Mucosa of descending colon (tissue), 3 donors: ENCODE measurements around the gene PLEKHM3. TPM values are rescaled to one million over a fixed set of nuclear protein-coding genes. Genes with fewer than 3 reads are reported as not detected.

Source experiments
- ATAC-seq: fragments of 200-7000 bp; cut with Tn5 transposase; one replicate; pipeline ENCODE4 v1.9.1; 2020; ENCODE audit warnings: mild to moderate bottlenecking, moderate library complexity
- DNase-seq, 3 donors: peaks; one replicate each; pipeline ENCODE4 v3.0.0-alpha.2; 2020
- H3K36me3 ChIP-seq: fragments of 200-600 bp; one replicate; pipeline ENCODE4 v1.8.0; 2021; ENCODE audit warnings: low read depth, mild to moderate bottlenecking
- H3K4me1 ChIP-seq: fragments of 200-600 bp; one replicate; pipeline ENCODE4 v1.8.0; 2021; ENCODE audit warnings: low read depth, mild to moderate bottlenecking
- H3K4me3 ChIP-seq: fragments of 200-600 bp; one replicate; pipeline ENCODE4 v1.8.0; 2021; ENCODE audit warnings: mild to moderate bottlenecking
- H3K9me3 ChIP-seq: fragments of 200-600 bp; one replicate; pipeline ENCODE4 v1.8.0; 2021; ENCODE audit warnings: mild to moderate bottlenecking
- intact Hi-C, 2 donors: fragments of 100-400 bp; cut with DNase I in 1 of 2; cut with micrococcal nuclease in 1 of 2; formaldehyde crosslinking; loops; one replicate each; pipeline versions ENCODE4 v1.11.0 to v1.11.1; 2022; cut with DNase I, micrococcal nuclease
- long read RNA-seq, 2 donors: library from polyadenylated mRNA; unstranded; transcript quantifications; one replicate each; pipeline ENCODE4 v2.0.0, GENCODE V29; 2019 to 2021
- total RNA-seq, 3 donors: library from RNA; stranded (reverse); fragmentation: NEBNext Ultra II Directional in 2 of 3; extraction: Animal tissue kit (Norgen Biotek cat#: 25700) in 2 of 3; gene quantifications; one replicate each; pipeline versions ENCODE4 v1.2.1 to v1.2.4, GENCODE V29; 2021 to 2023
- TF ChIP-seq, protein P1 (sequence below): fragments of 200-600 bp; IDR thresholded peaks from one replicate; pipeline ENCODE4 v1.8.0; 2022; ENCODE audit warnings: antibody characterized with exemption, mild to moderate bottlenecking
- donor health status: DM: no; HTN: no; CAD: no; lungs with moderate emphysema.
- donor health status: DM: no; HTN: no; CAD: no.
- donor health status: DM: no; HTN: yes; CAD: no.

The PLEKHM3 gene
- total RNA-seq = 10 to 100 TPM in 2 of 3 donors, 1 to 10 TPM in 1; 9.7 to 21.1 (median 12.9) TPM
- long read RNA-seq, donor 1, full-length matches to known transcripts = 1 of 3 reads
- long read RNA-seq, donor 1, partial matches to known transcripts = 2 of 3 reads
- long read RNA-seq, donor 1, other reads (novel, unspliced or antisense) = 0 of 3 reads
- long read RNA-seq, donor 2, partial matches to known transcripts = 0 of 1 reads
- long read RNA-seq, donor 2, other reads (novel, unspliced or antisense) = 1 of 1 reads

DNA sequence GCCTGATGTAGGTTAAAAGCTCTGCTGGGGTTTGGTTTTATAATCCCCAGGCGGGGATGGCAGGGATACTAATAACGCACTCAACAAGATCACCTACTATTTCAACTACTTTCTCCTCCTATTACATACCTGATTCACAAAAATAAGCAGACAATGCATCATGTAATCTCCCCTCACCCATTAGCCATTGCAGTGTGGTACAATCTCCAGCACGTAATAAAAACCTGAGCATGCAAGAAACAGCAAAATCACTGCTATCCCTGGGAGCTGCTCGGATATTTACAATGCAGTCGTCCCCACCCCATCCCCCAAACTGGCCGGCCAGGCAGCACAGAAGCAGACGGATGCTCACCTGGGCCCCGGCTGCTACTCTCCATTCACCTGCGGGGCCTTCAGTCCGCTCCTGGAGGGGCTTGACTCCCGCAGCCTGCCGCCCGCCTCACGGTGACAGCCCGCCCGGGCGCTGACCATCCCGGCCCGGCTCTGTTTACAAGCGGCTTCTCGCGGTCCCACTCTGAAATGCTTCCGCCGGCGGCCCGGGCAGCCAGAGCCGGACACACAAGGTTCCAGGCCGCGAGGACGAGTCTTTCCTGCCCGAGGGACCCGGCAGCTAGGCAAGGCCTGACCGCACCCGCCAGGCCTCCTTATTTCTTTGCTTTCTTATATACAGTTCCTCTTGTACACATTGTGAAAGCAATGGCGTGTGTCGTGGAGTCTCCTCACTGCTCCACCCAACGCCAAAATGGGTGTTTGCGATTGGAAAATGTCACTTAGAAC is at the start of gene PLEKHM3:
Gene PLEKHM3 (minus strand): TSS at position 491 of the 777 bp plus-strand sequence. CDS start 23,888 bp downstream, outside the sequence.
- TF ChIP-seq, protein P1, sequence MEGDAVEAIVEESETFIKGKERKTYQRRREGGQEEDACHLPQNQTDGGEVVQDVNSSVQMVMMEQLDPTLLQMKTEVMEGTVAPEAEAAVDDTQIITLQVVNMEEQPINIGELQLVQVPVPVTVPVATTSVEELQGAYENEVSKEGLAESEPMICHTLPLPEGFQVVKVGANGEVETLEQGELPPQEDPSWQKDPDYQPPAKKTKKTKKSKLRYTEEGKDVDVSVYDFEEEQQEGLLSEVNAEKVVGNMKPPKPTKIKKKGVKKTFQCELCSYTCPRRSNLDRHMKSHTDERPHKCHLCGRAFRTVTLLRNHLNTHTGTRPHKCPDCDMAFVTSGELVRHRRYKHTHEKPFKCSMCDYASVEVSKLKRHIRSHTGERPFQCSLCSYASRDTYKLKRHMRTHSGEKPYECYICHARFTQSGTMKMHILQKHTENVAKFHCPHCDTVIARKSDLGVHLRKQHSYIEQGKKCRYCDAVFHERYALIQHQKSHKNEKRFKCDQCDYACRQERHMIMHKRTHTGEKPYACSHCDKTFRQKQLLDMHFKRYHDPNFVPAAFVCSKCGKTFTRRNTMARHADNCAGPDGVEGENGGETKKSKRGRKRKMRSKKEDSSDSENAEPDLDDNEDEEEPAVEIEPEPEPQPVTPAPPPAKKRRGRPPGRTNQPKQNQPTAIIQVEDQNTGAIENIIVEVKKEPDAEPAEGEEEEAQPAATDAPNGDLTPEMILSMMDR = no peak
- peaks cover 16% of the 10 kb centered on the region for H3K4me1 ChIP-seq
- peak within 1 kb of the TSS; percentile 64 for H3K4me3 ChIP-seq
- intact Hi-C loops = no loop called here
- H3K9me3 ChIP-seq = no peaks in the 10 kb centered on the region
- no peaks in the 10 kb centered on the region for H3K36me3 ChIP-seq
- DNase-seq (peak; percentile 91 to 93 (median 92)), ATAC-seq (peak; percentile 100)

DNA sequence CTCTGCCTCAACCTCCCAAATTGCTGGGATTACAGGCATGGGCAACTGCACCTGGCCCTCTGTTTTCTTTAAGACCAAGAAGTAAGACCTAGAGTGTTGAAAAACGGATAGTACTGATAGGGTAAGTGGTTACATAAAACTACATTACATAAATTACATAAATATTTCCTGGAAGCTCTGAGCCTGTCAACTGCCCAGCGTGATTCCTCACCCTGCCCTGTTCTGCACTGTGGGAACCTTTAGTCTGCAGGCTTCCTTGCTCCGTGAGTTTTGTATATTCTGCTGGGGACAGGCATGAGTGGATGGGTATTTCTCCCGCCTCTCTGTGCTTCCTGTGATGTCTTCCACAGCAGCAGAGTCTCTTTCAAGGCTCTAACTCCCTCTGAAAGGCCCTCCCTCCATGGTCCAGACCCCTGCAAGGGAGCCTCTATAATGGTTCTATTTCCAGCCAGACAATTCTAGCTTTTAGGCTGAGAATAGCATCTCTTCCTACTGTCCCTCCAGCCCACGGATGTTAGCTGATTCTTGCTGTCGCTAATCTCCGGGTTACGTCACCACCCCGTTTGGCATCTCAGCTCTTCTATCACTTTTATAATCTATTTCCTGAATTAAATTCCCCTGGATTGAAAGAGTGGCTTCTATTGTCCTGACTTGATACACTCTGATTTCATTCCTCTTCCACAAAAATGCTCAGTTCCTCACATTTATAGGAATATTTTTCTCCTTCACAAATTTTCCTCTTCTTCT is 49.5 kb upstream of the PLEKHM3 start:
- intact Hi-C loops = loop anchor here in 1 of 2 donors (10.0 kb wide), 1 partner anchor 330 kb away; no protein-coding TSS in a partner anchor

GRCh38 chr2:208072250-208072892 is 47.0 kb upstream of the PLEKHM3 start:
- intact Hi-C loops = loop anchor here in 1 of 2 donors (10.0 kb wide), 1 partner anchor 328 kb away; no protein-coding TSS in a partner anchor
- Histone ChIP-seq H3K9me3 (no peaks in the 10 kb centered on the region), H3K4me1 (no peaks in the 10 kb centered on the region), H3K4me3 (no peak overlapping the region), H3K36me3 (no peaks in the 10 kb centered on the region)
- peak; percentile 87 for ATAC-seq
- TF ChIP-seq, protein P1 = peak; percentile 42
- peak in 2 of 3 donors; percentile 57 to 87 for DNase-seq

More for the DNA sequence above, 49.5 kb upstream of the PLEKHM3 start:
- DNase-seq = no peak
- no peak overlapping the region for H3K4me3 ChIP-seq
- peak; percentile 44 for ATAC-seq
- TF ChIP-seq, protein P1 = no peak
- no peaks in the 10 kb centered on the region for H3K9me3 ChIP-seq
- no peaks in the 10 kb centered on the region for H3K36me3 ChIP-seq
- no peaks in the 10 kb centered on the region for H3K4me1 ChIP-seq

DNA sequence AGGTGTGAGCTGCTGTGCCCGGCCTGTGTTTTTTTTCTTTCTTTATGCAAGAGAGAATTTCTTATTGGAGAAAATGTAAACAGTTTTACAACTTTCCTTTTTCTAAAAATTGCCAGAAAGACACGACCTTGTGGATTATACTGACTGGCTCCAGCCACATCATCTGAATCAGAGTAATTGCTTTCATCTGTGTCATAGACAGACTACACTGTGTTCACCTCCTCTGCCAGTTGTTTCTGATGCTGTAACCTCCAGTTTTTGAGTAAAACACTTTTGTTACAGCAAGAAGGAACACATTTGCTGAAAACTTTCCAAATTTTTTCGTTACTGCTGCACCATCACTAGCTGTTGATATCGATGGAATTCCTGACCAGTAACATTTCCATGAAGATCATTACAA is 43.9 kb upstream of the PLEKHM3 start:
- Histone ChIP-seq H3K9me3 (no peaks in the 10 kb centered on the region), H3K36me3 (no peaks in the 10 kb centered on the region), H3K4me3 (no peak overlapping the region), H3K4me1 (no peaks in the 10 kb centered on the region)
- DNase-seq (no peak), ATAC-seq (no peak)
- TF ChIP-seq, protein P1 = no peak
- intact Hi-C loops = no loop called here

DNA sequence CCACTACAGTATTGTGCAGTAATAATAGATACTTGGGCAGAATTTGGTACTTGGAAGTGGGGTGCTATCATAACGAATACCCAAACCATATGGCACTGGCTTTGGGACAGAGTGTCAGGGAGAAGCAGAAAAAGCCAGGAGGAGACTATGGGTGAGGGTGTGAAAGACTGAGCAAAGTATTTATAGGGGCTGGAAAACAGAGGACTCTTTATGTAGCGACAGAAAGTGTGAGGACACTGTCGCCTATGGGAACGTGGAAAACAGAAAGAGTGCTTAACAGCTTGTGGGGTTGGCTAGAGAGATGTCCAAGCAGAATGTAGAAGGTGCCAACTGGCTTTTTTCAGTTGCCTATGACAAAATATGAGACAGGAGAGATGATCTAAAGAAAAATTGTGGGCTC is 40.7 kb upstream of the PLEKHM3 start:
- DNase-seq (no peak), ATAC-seq (no peak)
- Histone ChIP-seq H3K4me1 (no peaks in the 10 kb centered on the region), H3K36me3 (no peaks in the 10 kb centered on the region), H3K4me3 (no peak overlapping the region), H3K9me3 (no peaks in the 10 kb centered on the region)
- intact Hi-C loops = no loop called here
- TF ChIP-seq, protein P1 = no peak
